Measurements from ENCODE around the gene NEMF.
"Not testable (repeated sequence)": the region's sequence is repeated elsewhere in the genome, so short reads cannot be mapped to it uniquely, and the experiment has no call there.

NEMF gene

GRCh38 chr14:49852301-49853157 lies at the start of gene NEMF:
Gene NEMF (minus strand): TSS chr14:49852788. CDS start chr14:49852753, 35 bp downstream.
- H3K4me3 ChIP-seq (ENCODE audit: low read depth, low read length): peak within 1 kb of the TSS; percentile 100

- no peak overlapping the region for H3K4me3 ChIP-seq (ENCODE audit: low read depth, low read length)
These were observed 48.4 kb upstream of the NEMF start for GRCh38 chr14:49900973-49901372.

- no peak overlapping the region for H3K4me3 ChIP-seq (ENCODE audit: low read depth, low read length)
These were observed 45.9 kb upstream of the NEMF start for GRCh38 chr14:49898485-49898884.

GRCh38 chr14:49897965-49898364 lies 45.4 kb upstream of the NEMF start:
- no peak overlapping the region for H3K4me3 ChIP-seq (ENCODE audit: low read depth, low read length)

- H3K4me3 ChIP-seq (ENCODE audit: low read depth, low read length): no peak overlapping the region
These were observed 44.8 kb upstream of the NEMF start for GRCh38 chr14:49897414-49897813.

- no peak overlapping the region for H3K4me3 ChIP-seq (ENCODE audit: low read depth, low read length)
These were observed 44.4 kb upstream of the NEMF start for GRCh38 chr14:49896966-49897365.

GRCh38 chr14:49896272-49896671 lies 43.7 kb upstream of the NEMF start:
- not testable (repeated sequence) for H3K4me3 ChIP-seq (ENCODE audit: low read depth, low read length)

- H3K4me3 ChIP-seq (ENCODE audit: low read depth, low read length): peak overlapping the region; percentile 30
These were observed 42.9 kb upstream of the NEMF start for GRCh38 chr14:49895480-49895879.

GRCh38 chr14:49894214-49895107 lies 41.9 kb upstream of the NEMF start:
- peak overlapping the region; percentile 99 for H3K4me3 ChIP-seq (ENCODE audit: low read depth, low read length)

GRCh38 chr14:49893309-49894213 lies 41.0 kb upstream of the NEMF start:
- peak overlapping the region; percentile 99 for H3K4me3 ChIP-seq (ENCODE audit: low read depth, low read length)

- H3K4me3 ChIP-seq (ENCODE audit: low read depth, low read length): peak within 1 kb of the TSS; percentile 99
These were observed 40.2 kb upstream of the NEMF start, which contains the start of gene ARF6 for GRCh38 chr14:49892636-49893308. Gene ARF6 (plus strand): TSS chr14:49893082. CDS start chr14:49893737, 655 bp downstream.

GRCh38 chr14:49892301-49892635 lies 39.7 kb upstream of the NEMF start:
- peak overlapping the region; percentile 99 for H3K4me3 ChIP-seq (ENCODE audit: low read depth, low read length)

GRCh38 chr14:49888293-49888692 lies 35.7 kb upstream of the NEMF start:
- no peak overlapping the region for H3K4me3 ChIP-seq (ENCODE audit: low read depth, low read length)

GRCh38 chr14:49886523-49886922 lies 33.9 kb upstream of the NEMF start:
- H3K4me3 ChIP-seq (ENCODE audit: low read depth, low read length): no peak overlapping the region

- H3K4me3 ChIP-seq (ENCODE audit: low read depth, low read length): no peak overlapping the region
These were observed 30.5 kb upstream of the NEMF start for GRCh38 chr14:49882826-49883694.

GRCh38 chr14:49881350-49882001 lies 28.9 kb upstream of the NEMF start:
- no peak overlapping the region for H3K4me3 ChIP-seq (ENCODE audit: low read depth, low read length)

GRCh38 chr14:49880267-49881064 lies 27.9 kb upstream of the NEMF start:
- H3K4me3 ChIP-seq (ENCODE audit: low read depth, low read length): no peak overlapping the region

- H3K4me3 ChIP-seq (ENCODE audit: low read depth, low read length): no peak overlapping the region
These were observed 27.1 kb upstream of the NEMF start for GRCh38 chr14:49879646-49880204.

Data from iPS-11a (cell line).